Esophagus muscularis mucosa (tissue), 4 donors: ENCODE results near the gene KAT7. TPM values are rescaled to one million over a fixed set of nuclear protein-coding genes. Genes with fewer than 3 reads are reported as not detected.

ENCODE experiments used
- DNase-seq: peaks from one replicate; pipeline ENCODE4 v3.0.0-alpha.2; 2017; ENCODE audit errors: extremely low spot score
- H3K27ac ChIP-seq, 4 donors: fragments of 200-600 bp; sonication (generic); replicated peaks in 1 of 4; 1 replicate in 3 of 4; 2 replicates in 1 of 4; pipeline ENCODE4 v1.5.1; 2016 to 2019; ENCODE audit warnings: mild to moderate bottlenecking in 1 of 4
- H3K27me3 ChIP-seq, 4 donors: fragments of 200-600 bp; sonication (generic); one replicate each; pipeline versions ENCODE4 v1.5.1 to v1.6.0; 2016 to 2019
- H3K36me3 ChIP-seq, 4 donors: fragments of 200-600 bp; sonication (generic); one replicate each; pipeline ENCODE4 v1.5.1; 2016 to 2019
- H3K4me1 ChIP-seq, 4 donors: fragments of 200-600 bp; sonication (generic); one replicate each; pipeline ENCODE4 v1.5.1; 2016 to 2019
- H3K4me3 ChIP-seq, 4 donors: fragments of 200-600 bp; sonication (generic); 1 replicate in 2 of 4; 2 replicates in 2 of 4; pipeline ENCODE4 v1.5.1; 2016 to 2019; ENCODE audit warnings: mild to moderate bottlenecking in 4 of 4, moderate library complexity in 1 of 4
- H3K9me3 ChIP-seq, 4 donors: fragments of 200-600 bp; sonication (generic); 1 replicate in 3 of 4; 2 replicates in 1 of 4; pipeline ENCODE4 v1.5.1; 2016 to 2019
- CTCF ChIP-seq, 3 experiments: fragments of 200-600 bp in 2 of 3; fragments of 450-650 bp in 1 of 3; sonication (generic) in 2 of 3; IDR thresholded peaks; one replicate each; pipeline ENCODE4 v1.5.1; 2017 to 2019; ENCODE audit warnings: antibody characterized with exemption in 3 of 3, mild to moderate bottlenecking in 2 of 3, moderate library complexity in 1 of 3
- EP300 ChIP-seq: sonication (generic); formaldehyde crosslinking; IDR thresholded peaks from one replicate; pipeline ENCODE4 v1.6.1; 2017; ENCODE audit warnings: antibody characterized with exemption
- POLR2A ChIP-seq: fragments of 450-650 bp; IDR thresholded peaks from one replicate; pipeline ENCODE4 v1.6.1; 2017; ENCODE audit warnings: antibody characterized with exemption, moderate library complexity, mild to moderate bottlenecking, low read depth
- POLR2AphosphoS5 ChIP-seq, 2 donors: sonication (generic); formaldehyde crosslinking; IDR thresholded peaks; one replicate each; pipeline ENCODE4 v1.6.1; 2017; ENCODE audit warnings: antibody characterized with exemption in 2 of 2
- WGBS: methylation state at CpG from one replicate; pipeline ENCODE4 v1.1.5; 2018; 5-methylcytosine and 5-hydroxymethylcytosine counted together
- intact Hi-C: fragments of 100-400 bp; cut with DNase I; formaldehyde crosslinking; loops from one replicate; pipeline ENCODE4 v1.15.1; 2023
- total RNA-seq, 4 donors: library from RNA; depleted of rRNA; stranded (reverse); fragments of >200 nt; gene quantifications; one replicate each; pipeline versions ENCODE4 v1.1.0 to v1.2.1, GENCODE V29; 2016

Gene KAT7
- total RNA-seq, 4 donors from 2014 or later = 29.5 to 48.1 (median 43.4) TPM

DNA sequence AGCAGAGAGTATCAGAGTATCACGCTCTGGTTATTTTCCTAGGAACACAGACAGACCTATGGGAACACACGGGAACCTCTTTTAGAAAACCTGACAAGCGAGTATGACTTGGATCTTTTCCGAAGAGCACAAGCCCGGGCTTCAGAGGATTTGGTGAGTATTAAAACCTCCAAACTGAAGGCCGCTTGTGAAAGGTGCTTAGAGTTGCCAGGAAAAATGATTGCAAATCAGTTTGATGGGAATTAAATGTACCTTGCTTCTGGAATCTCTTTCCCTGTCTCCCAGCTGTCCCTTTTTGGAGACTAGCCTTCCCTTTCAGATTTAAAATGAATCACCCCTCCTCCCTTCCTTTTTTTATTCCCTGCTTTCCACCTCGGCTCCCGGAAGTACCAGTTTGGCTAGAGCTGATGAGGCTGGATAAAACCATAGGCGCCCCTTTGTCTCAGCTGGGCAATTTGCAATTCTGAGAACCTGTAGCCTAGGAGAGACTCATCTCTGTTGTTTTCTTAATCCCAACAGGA is 27.3 kb downstream of the KAT7 start:
- H3K36me3 ChIP-seq = peaks cover 32 to 77% (median 60%) of the 10 kb centered on the region in 4 donors
- no peak overlapping the region for H3K4me3 ChIP-seq
- H3K27me3 ChIP-seq = no peaks in the 10 kb centered on the region
- intact Hi-C loops = no loop called here
- peaks cover 14 to 59% (median 57%) of the 10 kb centered on the region in 4 donors for H3K4me1 ChIP-seq
- no peak for DNase-seq
- H3K9me3 ChIP-seq = no peaks in the 10 kb centered on the region
- 39% methylated on average over 9 of the region's 9 CpGs for WGBS
- H3K27ac ChIP-seq = peak overlapping the region; percentile 60 to 75 (median 69)
- TF ChIP-seq CTCF (IDR thresholded peaks at IDR 0.05) (no peak), EP300 (no peak), POLR2A (no peak), POLR2AphosphoS5 (IDR thresholded peaks at IDR 0.05) (peak; percentile 14 to 30)

- no peak overlapping the region for H3K4me3 ChIP-seq
- no peaks in the 10 kb centered on the region for H3K9me3 ChIP-seq
- peaks cover 14 to 81% (median 79%) of the 10 kb centered on the region in 4 donors for H3K4me1 ChIP-seq
- H3K27me3 ChIP-seq = no peaks in the 10 kb centered on the region
- 95% methylated on average over 4 of the region's 4 CpGs for WGBS
- TF ChIP-seq POLR2A (no peak), POLR2AphosphoS5 (IDR thresholded peaks at IDR 0.05) (no peak), CTCF (IDR thresholded peaks at IDR 0.05) (no peak), EP300 (no peak)
- H3K27ac ChIP-seq = peak overlapping the region in 2 of 4 donors; percentile 32 to 75
- intact Hi-C loops = no loop called here
- DNase-seq = no peak
- peaks cover 22 to 75% (median 56%) of the 10 kb centered on the region in 4 donors for H3K36me3 ChIP-seq
These were observed 29.5 kb downstream of the KAT7 start for GRCh38 chr17:49817993-49818392.

- WGBS = 91% methylated on average over 5 of the region's 5 CpGs
- intact Hi-C loops = no loop called here
- peaks cover 25 to 75% (median 58%) of the 10 kb centered on the region in 4 donors for H3K36me3 ChIP-seq
These were observed 30.7 kb downstream of the KAT7 start for GRCh38 chr17:49819138-49819537.

DNA sequence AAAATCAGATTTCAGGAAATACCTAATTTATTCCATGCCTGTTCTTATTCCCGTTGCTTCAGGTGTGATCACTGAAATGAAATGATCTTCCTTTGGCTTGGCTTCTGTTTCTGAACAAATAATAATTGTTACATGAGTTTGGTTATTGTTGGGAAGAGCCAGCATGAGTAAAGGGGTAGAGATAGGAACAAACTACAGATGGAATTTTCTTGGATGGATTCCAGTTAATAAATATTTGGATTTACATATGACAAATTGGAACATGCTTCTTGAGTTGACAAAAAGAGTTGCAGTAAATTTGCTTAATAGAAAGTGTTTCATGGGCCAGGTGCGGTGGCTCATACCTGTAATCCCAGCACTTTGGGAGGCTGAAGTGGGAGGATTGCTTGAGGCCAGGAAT is 31.2 kb downstream of the KAT7 start:
- no peak for DNase-seq
- intact Hi-C loops = no loop called here
- peaks cover 28 to 80% (median 61%) of the 10 kb centered on the region in 4 donors for H3K36me3 ChIP-seq
- H3K27ac ChIP-seq = peak overlapping the region in 2 of 4 donors; percentile 27 to 50
- no peaks in the 10 kb centered on the region for H3K27me3 ChIP-seq
- WGBS = 83% methylated on average over 2 of the region's 2 CpGs
- no peak overlapping the region for H3K4me3 ChIP-seq
- no peak for TF ChIP-seq EP300
- no peak for TF ChIP-seq POLR2A
- no peak for TF ChIP-seq CTCF (IDR thresholded peaks at IDR 0.05)
- no peak for TF ChIP-seq POLR2AphosphoS5 (IDR thresholded peaks at IDR 0.05)
- no peaks in the 10 kb centered on the region for H3K9me3 ChIP-seq
- peaks cover 17 to 82% (median 76%) of the 10 kb centered on the region in 4 donors for H3K4me1 ChIP-seq

More at GRCh38 chr17:49819138-49819537, 30.7 kb downstream of the KAT7 start:
- H3K27me3 ChIP-seq = no peaks in the 10 kb centered on the region
- H3K4me3 ChIP-seq = no peak overlapping the region
- H3K9me3 ChIP-seq = no peaks in the 10 kb centered on the region
- no peak for TF ChIP-seq EP300
- no peak for TF ChIP-seq POLR2AphosphoS5 (IDR thresholded peaks at IDR 0.05)
- TF ChIP-seq CTCF (IDR thresholded peaks at IDR 0.05) = no peak
- no peak for TF ChIP-seq POLR2A
- H3K27ac ChIP-seq = peak overlapping the region in 1 of 4 donors; percentile 16
- H3K4me1 ChIP-seq = peaks cover 17 to 85% (median 80%) of the 10 kb centered on the region in 4 donors
- no peak for DNase-seq
